ENCODE results near the gene COL4A2.

The COL4A2 gene

GRCh38 chr13:110306960-110307766 is at the start of gene COL4A2, which contains the start of gene COL4A1:
Gene COL4A2 (plus strand): TSS chr13:110307284. CDS start chr13:110307904, 620 bp downstream.
Gene COL4A1 (minus strand): TSS chr13:110307157. CDS start chr13:110307027, 130 bp downstream.
- peak; percentile 48 for DNase-seq

- DNase-seq, result no peak
These were observed 49.7 kb upstream of the COL4A2 start for GRCh38 chr13:110257408-110257807.

GRCh38 chr13:110258876-110259631 is 48.0 kb upstream of the COL4A2 start:
- no peak for DNase-seq

GRCh38 chr13:110259651-110260050 is 47.4 kb upstream of the COL4A2 start:
- no peak for DNase-seq

- no peak for DNase-seq
These were observed 45.7 kb upstream of the COL4A2 start for GRCh38 chr13:110261166-110262081.

GRCh38 chr13:110262082-110262436 is 45.0 kb upstream of the COL4A2 start:
- DNase-seq, result no peak

GRCh38 chr13:110262508-110263291 is 44.4 kb upstream of the COL4A2 start:
- DNase-seq, result no peak

- no peak for DNase-seq
These were observed 43.7 kb upstream of the COL4A2 start for GRCh38 chr13:110263404-110263803.

- DNase-seq, result no peak
These were observed 43.2 kb upstream of the COL4A2 start for GRCh38 chr13:110263888-110264287.

GRCh38 chr13:110264685-110265275 is 42.3 kb upstream of the COL4A2 start:
- no peak for DNase-seq

GRCh38 chr13:110265341-110265681 is 41.8 kb upstream of the COL4A2 start:
- no peak for DNase-seq

GRCh38 chr13:110265682-110266430 is 41.2 kb upstream of the COL4A2 start:
- no peak for DNase-seq

- DNase-seq, result no peak
These were observed 40.7 kb upstream of the COL4A2 start for GRCh38 chr13:110266431-110266809.

- DNase-seq, result no peak
These were observed 40.1 kb upstream of the COL4A2 start for GRCh38 chr13:110266983-110267382.

GRCh38 chr13:110268061-110268460 is 39.0 kb upstream of the COL4A2 start:
- no peak for DNase-seq

GRCh38 chr13:110268576-110269185 is 38.4 kb upstream of the COL4A2 start:
- DNase-seq, result no peak

- peak; percentile 26 for DNase-seq
These were observed 37.4 kb upstream of the COL4A2 start for GRCh38 chr13:110269509-110270185.

GRCh38 chr13:110270507-110270906 is 36.6 kb upstream of the COL4A2 start:
- no peak for DNase-seq

GRCh38 chr13:110271313-110271712 is 35.8 kb upstream of the COL4A2 start:
- DNase-seq, result no peak

- DNase-seq, result no peak
These were observed 34.9 kb upstream of the COL4A2 start for GRCh38 chr13:110272227-110272626.

All from NCI-H510A treated with DMSO at 0.1 percent for 48 hours (cell line).